Pancreas (tissue), 10 donors: ENCODE measurements around the gene CELF4. TPM values are rescaled to one million over a fixed set of nuclear protein-coding genes. Genes with fewer than 3 reads are reported as not detected.

Experiments used
- ATAC-seq, 4 donors: fragments of 200-7000 bp; cut with Tn5 transposase; one replicate each; pipeline versions ENCODE4 v1.8.0 to v1.9.1; 2020; ENCODE audit warnings: mild to moderate bottlenecking in 4 of 4, moderate library complexity in 4 of 4
- DNase-seq, 6 donors: peaks; one replicate each; pipeline ENCODE4 v3.0.0-alpha.2; 2020
- FAIRE-seq: peaks from 2 replicates; lab custom pipeline; 2012; peaks lifted over from hg19 to GRCh38; lab: Jason Lieb, UNC
- H3K27ac ChIP-seq, 4 donors: fragments of 200-600 bp; sonication (generic); 1 replicate in 3 of 4; 2 replicates in 1 of 4; pipeline versions ENCODE4 v1.5.0 to v1.8.0; 2020
- H3K27me3 ChIP-seq, 4 donors: fragments of 200-600 bp; one replicate each; pipeline ENCODE4 v1.8.0; 2021
- H3K36me3 ChIP-seq, 3 donors: fragments of 200-600 bp; sonication (generic) in 1 of 3; one replicate each; pipeline versions ENCODE4 v1.5.0 to v1.8.0; 2020 to 2021
- H3K4me1 ChIP-seq, 3 donors: fragments of 200-600 bp; one replicate each; pipeline ENCODE4 v1.8.0; 2021
- H3K4me3 ChIP-seq, 4 donors: fragments of 200-600 bp; sonication (generic) in 2 of 4; one replicate each; pipeline versions ENCODE4 v1.5.0 to v1.8.0; 2020 to 2021
- H3K9me3 ChIP-seq, 4 donors: fragments of 200-600 bp; one replicate each; pipeline ENCODE4 v1.8.0; 2021
- CTCF ChIP-seq, 4 donors: fragments of 200-600 bp; sonication (generic) in 3 of 4; IDR thresholded peaks; one replicate each; pipeline versions ENCODE4 v1.5.0 to v1.8.0; 2021; ENCODE audit warnings: antibody characterized with exemption in 4 of 4
- WGBS, 2 donors: extraction: QIAGEN DNeasy Blood & Tissue Kit; methylation state at CpG; one replicate each; pipeline ENCODE4 v1.1.7; 2013; 5-methylcytosine and 5-hydroxymethylcytosine counted together
- intact Hi-C, 3 donors: fragments of 100-400 bp; cut with DNase I; formaldehyde crosslinking; loops; one replicate each; pipeline versions ENCODE4 v1.11.1 to v1.14.2; 2022
- polyA plus RNA-seq, 2 donors: library from polyadenylated mRNA; stranded (reverse); fragments of 200-250 nt; gene quantifications; one replicate each; pipeline ENCODE4 v1.2.3, GENCODE V29; 2013
- total RNA-seq, 6 donors: library from RNA; stranded (reverse); fragmentation: NEBNext Ultra II Directional in 4 of 6; extraction: Animal tissue kit (Norgen Biotek cat#: 25700) in 4 of 6; gene quantifications; one replicate each; pipeline versions ENCODE4 v1.2.1 to v1.2.4, GENCODE V29; 2021 to 2023
- donor health status: healthy with polysubstance abuse.
- donor health status: DM: no; HTN: no; CAD: no; lungs with moderate emphysema.
- donor health status: DM: no; HTN: no; CAD: no.
- donor health status: control.
- donor health status: control.
- donor health status: Bipolar disorder and iron deficiency.
- donor health status: DM: yes; HTN: yes; CAD: no.
- donor health status: DM: no; HTN: no; CAD: no.
- donor health status: DM: no; HTN: no; CAD: no.
- donor health status: DM: yes; HTN: yes; CAD: no.

CELF4 gene
- total and polyA plus RNA-seq, 8 donors, result 1.0 to 10.0 (median 2.8) TPM

GRCh38 chr18:37590346-37590745 is 24.7 kb upstream of the CELF4 start:
- Histone ChIP-seq H3K36me3 (no peaks in the 10 kb centered on the region), H3K9me3 (no peaks in the 10 kb centered on the region), H3K4me1 (no peaks in the 10 kb centered on the region), H3K4me3 (no peak overlapping the region), H3K27ac (no peak overlapping the region), H3K27me3 (peaks cover 0 to 5% (median 0%) of the 10 kb centered on the region in 4 donors)
- WGBS, 2 donors, result 62 to 74% methylated on average over 1 of the region's 1 CpG
- FAIRE-seq (no peak), ATAC-seq (no peak), DNase-seq (no peak)
- TF ChIP-seq CTCF (IDR thresholded peaks at IDR 0.05), result no peak
- intact Hi-C loops, result no loop called here

- DNase-seq (no peak), ATAC-seq (no peak), FAIRE-seq (no peak)
- no peaks in the 10 kb centered on the region for H3K9me3 ChIP-seq
- no peak overlapping the region for H3K27ac ChIP-seq
- intact Hi-C loops, result no loop called here
- no peaks in the 10 kb centered on the region for H3K27me3 ChIP-seq
- no peaks in the 10 kb centered on the region for H3K4me1 ChIP-seq
- H3K4me3 ChIP-seq, result no peak overlapping the region
- WGBS, 2 donors, result 82 to 87% methylated on average over 2 of the region's 2 CpGs
- H3K36me3 ChIP-seq, result no peaks in the 10 kb centered on the region
- no peak for TF ChIP-seq CTCF (IDR thresholded peaks at IDR 0.05)
Observed at GRCh38 chr18:37588289-37588688, 22.7 kb upstream of the CELF4 start.

- DNase-seq, result no peak
- intact Hi-C loops, result no loop called here
- Histone ChIP-seq H3K36me3 (no peaks in the 10 kb centered on the region), H3K4me3 (no peak overlapping the region), H3K27ac (no peak overlapping the region), H3K27me3 (no peaks in the 10 kb centered on the region), H3K4me1 (no peaks in the 10 kb centered on the region), H3K9me3 (no peaks in the 10 kb centered on the region)
- WGBS, 2 donors, result 64 to 65% methylated on average over 8 of the region's 8 CpGs
- no peak for TF ChIP-seq CTCF (IDR thresholded peaks at IDR 0.05)
- ATAC-seq, result no peak
- no peak for FAIRE-seq
Observed at GRCh38 chr18:37586656-37587225, 21.1 kb upstream of the CELF4 start.

GRCh38 chr18:37584952-37585695 is 19.5 kb upstream of the CELF4 start:
- no peak overlapping the region for H3K4me3 ChIP-seq
- H3K4me1 ChIP-seq, result no peaks in the 10 kb centered on the region
- 42 to 53% methylated on average over 7 of the region's 7 CpGs for WGBS, 2 donors
- ATAC-seq (no peak), FAIRE-seq (no peak), DNase-seq (no peak)
- H3K27me3 ChIP-seq, result no peaks in the 10 kb centered on the region
- intact Hi-C loops, result no loop called here
- no peak overlapping the region for H3K27ac ChIP-seq
- no peak for TF ChIP-seq CTCF (IDR thresholded peaks at IDR 0.05)
- no peaks in the 10 kb centered on the region for H3K36me3 ChIP-seq
- H3K9me3 ChIP-seq, result no peaks in the 10 kb centered on the region

- 55 to 77% methylated on average over 3 of the region's 3 CpGs for WGBS, 2 donors
- TF ChIP-seq CTCF (IDR thresholded peaks at IDR 0.05), result no peak
- Histone ChIP-seq H3K4me1 (no peaks in the 10 kb centered on the region), H3K4me3 (no peak overlapping the region), H3K9me3 (no peaks in the 10 kb centered on the region), H3K27ac (no peak overlapping the region), H3K27me3 (peaks cover 0 to 3% (median 0%) of the 10 kb centered on the region in 4 donors), H3K36me3 (no peaks in the 10 kb centered on the region)
- intact Hi-C loops, result no loop called here
- ATAC-seq (no peak), FAIRE-seq (no peak), DNase-seq (no peak)
Observed at GRCh38 chr18:37584217-37584616, 18.6 kb upstream of the CELF4 start.
